Testis (tissue), 2 donors: Measurements from ENCODE around the gene LYST.

Source experiments
- POLR2A ChIP-seq: fragments of 450-650 bp; IDR thresholded peaks from one replicate; pipeline ENCODE4 v1.6.1; 2017; ENCODE audit warnings: antibody characterized with exemption, mild to moderate bottlenecking, moderate library complexity
- TF ChIP-seq, protein P1 (sequence below), 3 experiments: fragments of 450-650 bp in 2 of 3; fragments of 200-600 bp in 1 of 3; sonication (generic) in 1 of 3; IDR thresholded peaks; one replicate each; pipeline ENCODE4 v1.5.1; 2016 to 2019; ENCODE audit warnings: antibody characterized with exemption in 3 of 3, mild to moderate bottlenecking in 2 of 3, moderate library complexity in 1 of 3

DNA sequence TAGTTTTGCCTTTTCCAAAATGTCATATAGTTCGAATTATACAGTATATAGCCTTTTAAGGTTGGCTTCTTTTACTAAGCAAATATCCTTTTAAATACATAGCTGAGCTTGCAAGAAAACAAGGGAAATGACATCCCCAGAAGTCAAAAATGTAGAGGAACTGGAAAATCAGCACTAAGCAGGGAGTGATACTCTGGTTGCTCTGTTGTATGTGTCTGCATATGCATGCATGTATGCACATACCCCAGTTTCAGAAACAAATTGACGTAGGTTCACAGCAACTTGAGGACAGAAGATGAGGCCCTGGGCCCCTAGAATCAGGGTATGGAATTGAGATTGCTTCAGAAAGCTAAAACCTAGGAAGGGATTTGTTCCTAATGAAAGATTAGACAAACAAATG, 142.0 kb downstream of the LYST start:
- TF ChIP-seq, protein P1, sequence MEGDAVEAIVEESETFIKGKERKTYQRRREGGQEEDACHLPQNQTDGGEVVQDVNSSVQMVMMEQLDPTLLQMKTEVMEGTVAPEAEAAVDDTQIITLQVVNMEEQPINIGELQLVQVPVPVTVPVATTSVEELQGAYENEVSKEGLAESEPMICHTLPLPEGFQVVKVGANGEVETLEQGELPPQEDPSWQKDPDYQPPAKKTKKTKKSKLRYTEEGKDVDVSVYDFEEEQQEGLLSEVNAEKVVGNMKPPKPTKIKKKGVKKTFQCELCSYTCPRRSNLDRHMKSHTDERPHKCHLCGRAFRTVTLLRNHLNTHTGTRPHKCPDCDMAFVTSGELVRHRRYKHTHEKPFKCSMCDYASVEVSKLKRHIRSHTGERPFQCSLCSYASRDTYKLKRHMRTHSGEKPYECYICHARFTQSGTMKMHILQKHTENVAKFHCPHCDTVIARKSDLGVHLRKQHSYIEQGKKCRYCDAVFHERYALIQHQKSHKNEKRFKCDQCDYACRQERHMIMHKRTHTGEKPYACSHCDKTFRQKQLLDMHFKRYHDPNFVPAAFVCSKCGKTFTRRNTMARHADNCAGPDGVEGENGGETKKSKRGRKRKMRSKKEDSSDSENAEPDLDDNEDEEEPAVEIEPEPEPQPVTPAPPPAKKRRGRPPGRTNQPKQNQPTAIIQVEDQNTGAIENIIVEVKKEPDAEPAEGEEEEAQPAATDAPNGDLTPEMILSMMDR (IDR thresholded peaks at IDR 0.05) = no peak
- no peak for TF ChIP-seq POLR2A
